ENCODE data around the gene SLC10A7. TPM values are rescaled to one million over a fixed set of nuclear protein-coding genes. Genes with fewer than 3 reads are reported as not detected.

The SLC10A7 gene

Small RNA genes lying within 50 kb of the gene (small RNA-seq; reads per million reads assigned to genes)
- not detected for gene MIR7849 (ENCODE audit: low read depth)

Data from mesenchymal stem cell (in vitro differentiated cells and primary cell).